SK-N-SH treated with all-trans-retinoic acid at 6 μM for 48 hours (cell line): ENCODE data around the gene IKZF5.

Experiments
- ATAC-seq: fragments of 200-7000 bp; cut with Tn5 transposase; 3 replicates; pipeline ENCODE4 v1.9.1; 2020; ENCODE audit warnings: mild to moderate bottlenecking, moderate library complexity
- ARNTL ChIP-seq: fragments of 450-650 bp; formaldehyde crosslinking; IDR thresholded peaks from 2 replicates; pipeline ENCODE4 v1.5.0; 2020; ENCODE audit warnings: low read depth, mild to moderate bottlenecking, moderate library complexity, borderline replicate concordance
- BACH2 ChIP-seq: fragments of 250-450 bp; sonication (Bioruptor Pico); IDR thresholded peaks from 2 replicates; pipeline ENCODE4 v1.9.0; 2021; ENCODE audit warnings: mild to moderate bottlenecking, borderline replicate concordance
- CSDC2 ChIP-seq: fragments of 250-450 bp; sonication (Bioruptor Pico); IDR thresholded peaks from 2 replicates; pipeline ENCODE4 v1.5.0; 2020; ENCODE audit warnings: mild to moderate bottlenecking, moderate library complexity
- ESRRG ChIP-seq: fragments of 250-450 bp; sonication (Bioruptor Pico); IDR thresholded peaks from 2 replicates; pipeline ENCODE4 v1.6.1; 2021; ENCODE audit warnings: mild to moderate bottlenecking
- GLIS3 ChIP-seq: fragments of 250-450 bp; sonication (Bioruptor Pico); IDR thresholded peaks from 2 replicates; pipeline ENCODE4 v1.5.0; 2020; ENCODE audit warnings: mild to moderate bottlenecking, moderate library complexity
- OSR1 ChIP-seq: fragments of 250-450 bp; sonication (Bioruptor Pico); IDR thresholded peaks from 2 replicates; pipeline ENCODE4 v1.8.0; 2022; ENCODE audit warnings: moderate library complexity, mild to moderate bottlenecking, inconsistent platforms
- PPARA ChIP-seq: fragments of 250-450 bp; sonication (Bioruptor Pico); IDR thresholded peaks from 2 replicates; pipeline ENCODE4 v1.5.0; 2020; ENCODE audit warnings: mild to moderate bottlenecking, borderline replicate concordance
- RARB ChIP-seq: fragments of 250-450 bp; sonication (Bioruptor Pico); IDR thresholded peaks from 2 replicates; pipeline ENCODE4 v1.8.0; 2021; ENCODE audit warnings: mild to moderate bottlenecking, moderate library complexity
- SNAI2 ChIP-seq: fragments of 250-450 bp; sonication (Bioruptor Pico); IDR thresholded peaks from 2 replicates; pipeline ENCODE4 v1.5.0; 2020; ENCODE audit warnings: mild to moderate bottlenecking, moderate library complexity
- TCF4 ChIP-seq: fragments of 250-450 bp; sonication (Bioruptor Pico); IDR thresholded peaks from 2 replicates; pipeline ENCODE4 v1.8.0; 2021; ENCODE audit warnings: mild to moderate bottlenecking, moderate library complexity, borderline replicate concordance
- TOX ChIP-seq: fragments of 250-450 bp; sonication (Bioruptor Pico); IDR thresholded peaks from 2 replicates; pipeline ENCODE4 v1.8.0; 2021; ENCODE audit warnings: mild to moderate bottlenecking, moderate library complexity, borderline replicate concordance
- ZC3H10 ChIP-seq: fragments of 250-450 bp; sonication (Bioruptor Pico); IDR thresholded peaks from 2 replicates; pipeline ENCODE4 v1.5.1; 2021; ENCODE audit warnings: mild to moderate bottlenecking, moderate library complexity
- ZFP3 ChIP-seq: fragments of 250-450 bp; sonication (Bioruptor Pico); IDR thresholded peaks from 2 replicates; pipeline ENCODE4 v1.5.0; 2020; ENCODE audit warnings: mild to moderate bottlenecking, moderate library complexity
- ZNF565 ChIP-seq: fragments of 450-650 bp; formaldehyde crosslinking; conservative IDR thresholded peaks from 2 replicates; pipeline ENCODE4 v1.5.0; 2020; ENCODE audit warnings: low read depth, mild to moderate bottlenecking, moderate library complexity
- ZNF70 ChIP-seq: fragments of 450-650 bp; formaldehyde crosslinking; IDR thresholded peaks from 2 replicates; pipeline ENCODE4 v1.5.0; 2020; ENCODE audit warnings: mild to moderate bottlenecking, moderate library complexity
- ZNF8 ChIP-seq: fragments of 450-650 bp; formaldehyde crosslinking; IDR thresholded peaks from 2 replicates; pipeline ENCODE4 v1.5.0; 2020; ENCODE audit warnings: mild to moderate bottlenecking, moderate library complexity
- TF ChIP-seq, protein P1 (sequence below): fragments of 250-450 bp; sonication (Bioruptor Pico); IDR thresholded peaks from 2 replicates; pipeline ENCODE4 v1.5.1; 2020; ENCODE audit warnings: low read depth, mild to moderate bottlenecking, moderate library complexity
- TF ChIP-seq, protein P2 (sequence below): fragments of 250-450 bp; sonication (Bioruptor Pico); IDR thresholded peaks from 2 replicates; pipeline ENCODE4 v1.5.1; 2021; ENCODE audit warnings: mild to moderate bottlenecking, moderate library complexity
- TF ChIP-seq, protein P3 (sequence below): fragments of 250-450 bp; sonication (Bioruptor Pico); IDR thresholded peaks from 2 replicates; pipeline ENCODE4 v1.8.0; 2020; ENCODE audit warnings: mild to moderate bottlenecking, moderate library complexity, borderline replicate concordance
- TF ChIP-seq, protein P4 (sequence below): fragments of 250-450 bp; sonication (Bioruptor Pico); IDR thresholded peaks from 2 replicates; pipeline ENCODE4 v1.8.0; 2021; ENCODE audit warnings: low read depth, mild to moderate bottlenecking, moderate library complexity, borderline replicate concordance
- TF ChIP-seq, protein P5 (sequence below): fragments of 250-450 bp; sonication (Bioruptor Pico); IDR thresholded peaks from 2 replicates; pipeline ENCODE4 v1.5.0; 2020; ENCODE audit warnings: mild to moderate bottlenecking, moderate library complexity

Gene IKZF5

GRCh38 chr10:123027861-123028260 lies 19.3 kb upstream of the IKZF5 start:
- TF ChIP-seq CSDC2 (CRISPR knock-in tag) (no peak), ESRRG (CRISPR knock-in tag) (no peak), TCF4 (CRISPR knock-in tag) (no peak), OSR1 (CRISPR knock-in tag) (no peak), ZFP3 (CRISPR knock-in tag) (no peak), ARNTL (CRISPR knock-in tag) (no peak), RARB (no peak), PPARA (CRISPR knock-in tag) (no peak), BACH2 (CRISPR knock-in tag) (no peak), ZNF565 (CRISPR knock-in tag) (no peak), SNAI2 (CRISPR knock-in tag) (no peak), TOX (CRISPR knock-in tag) (no peak)
- TF ChIP-seq, protein P1, sequence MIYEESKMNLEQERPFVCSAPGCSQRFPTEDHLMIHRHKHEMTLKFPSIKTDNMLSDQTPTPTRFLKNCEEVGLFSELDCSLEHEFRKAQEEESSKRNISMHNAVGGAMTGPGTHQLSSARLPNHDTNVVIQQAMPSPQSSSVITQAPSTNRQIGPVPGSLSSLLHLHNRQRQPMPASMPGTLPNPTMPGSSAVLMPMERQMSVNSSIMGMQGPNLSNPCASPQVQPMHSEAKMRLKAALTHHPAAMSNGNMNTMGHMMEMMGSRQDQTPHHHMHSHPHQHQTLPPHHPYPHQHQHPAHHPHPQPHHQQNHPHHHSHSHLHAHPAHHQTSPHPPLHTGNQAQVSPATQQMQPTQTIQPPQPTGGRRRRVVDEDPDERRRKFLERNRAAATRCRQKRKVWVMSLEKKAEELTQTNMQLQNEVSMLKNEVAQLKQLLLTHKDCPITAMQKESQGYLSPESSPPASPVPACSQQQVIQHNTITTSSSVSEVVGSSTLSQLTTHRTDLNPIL (CRISPR knock-in tag), result no peak
- TF ChIP-seq, protein P2, sequence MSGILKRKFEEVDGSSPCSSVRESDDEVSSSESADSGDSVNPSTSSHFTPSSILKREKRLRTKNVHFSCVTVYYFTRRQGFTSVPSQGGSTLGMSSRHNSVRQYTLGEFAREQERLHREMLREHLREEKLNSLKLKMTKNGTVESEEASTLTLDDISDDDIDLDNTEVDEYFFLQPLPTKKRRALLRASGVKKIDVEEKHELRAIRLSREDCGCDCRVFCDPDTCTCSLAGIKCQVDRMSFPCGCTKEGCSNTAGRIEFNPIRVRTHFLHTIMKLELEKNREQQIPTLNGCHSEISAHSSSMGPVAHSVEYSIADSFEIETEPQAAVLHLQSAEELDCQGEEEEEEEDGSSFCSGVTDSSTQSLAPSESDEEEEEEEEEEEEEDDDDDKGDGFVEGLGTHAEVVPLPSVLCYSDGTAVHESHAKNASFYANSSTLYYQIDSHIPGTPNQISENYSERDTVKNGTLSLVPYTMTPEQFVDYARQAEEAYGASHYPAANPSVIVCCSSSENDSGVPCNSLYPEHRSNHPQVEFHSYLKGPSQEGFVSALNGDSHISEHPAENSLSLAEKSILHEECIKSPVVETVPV (CRISPR knock-in tag), result no peak
- TF ChIP-seq, all 23 proteins: peak for 0
- ATAC-seq, result no peak

GRCh38 chr10:123026302-123026701 lies 17.7 kb upstream of the IKZF5 start:
- ATAC-seq, result no peak
- TF ChIP-seq, protein P1 (CRISPR knock-in tag), result no peak
- TF ChIP-seq TOX (CRISPR knock-in tag) (no peak), ARNTL (CRISPR knock-in tag) (no peak), OSR1 (CRISPR knock-in tag) (no peak), ZC3H10 (CRISPR knock-in tag) (no peak), TCF4 (CRISPR knock-in tag) (no peak), ZNF70 (no peak)
- TF ChIP-seq, all 23 proteins: peak for 0

- no peak for ATAC-seq
- TF ChIP-seq TOX (CRISPR knock-in tag), result no peak
- TF ChIP-seq, protein P3, sequence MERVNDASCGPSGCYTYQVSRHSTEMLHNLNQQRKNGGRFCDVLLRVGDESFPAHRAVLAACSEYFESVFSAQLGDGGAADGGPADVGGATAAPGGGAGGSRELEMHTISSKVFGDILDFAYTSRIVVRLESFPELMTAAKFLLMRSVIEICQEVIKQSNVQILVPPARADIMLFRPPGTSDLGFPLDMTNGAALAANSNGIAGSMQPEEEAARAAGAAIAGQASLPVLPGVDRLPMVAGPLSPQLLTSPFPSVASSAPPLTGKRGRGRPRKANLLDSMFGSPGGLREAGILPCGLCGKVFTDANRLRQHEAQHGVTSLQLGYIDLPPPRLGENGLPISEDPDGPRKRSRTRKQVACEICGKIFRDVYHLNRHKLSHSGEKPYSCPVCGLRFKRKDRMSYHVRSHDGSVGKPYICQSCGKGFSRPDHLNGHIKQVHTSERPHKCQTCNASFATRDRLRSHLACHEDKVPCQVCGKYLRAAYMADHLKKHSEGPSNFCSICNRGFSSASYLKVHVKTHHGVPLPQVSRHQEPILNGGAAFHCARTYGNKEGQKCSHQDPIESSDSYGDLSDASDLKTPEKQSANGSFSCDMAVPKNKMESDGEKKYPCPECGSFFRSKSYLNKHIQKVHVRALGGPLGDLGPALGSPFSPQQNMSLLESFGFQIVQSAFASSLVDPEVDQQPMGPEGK (CRISPR knock-in tag), result no peak
- TF ChIP-seq TCF4 (CRISPR knock-in tag), result no peak
These were observed 15.9 kb upstream of the IKZF5 start for GRCh38 chr10:123024540-123024939.

DNA sequence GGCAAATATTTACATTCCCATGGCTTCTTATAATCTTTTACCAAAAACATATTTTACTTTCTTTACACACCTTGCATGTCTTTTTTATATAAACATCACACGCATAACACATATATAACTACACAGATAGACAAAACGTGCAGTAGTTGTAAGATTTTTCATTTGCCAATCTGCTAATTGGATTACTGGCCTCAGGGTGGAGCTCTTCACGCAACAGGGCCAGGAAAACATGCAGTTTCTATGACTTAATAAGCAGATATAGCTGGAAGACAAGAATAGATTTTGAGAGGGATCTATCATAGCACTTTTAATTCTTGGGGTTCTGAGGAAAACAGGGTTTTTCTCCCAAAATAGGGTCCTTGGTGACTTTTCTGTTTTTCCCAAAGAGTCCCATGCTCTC lies 12.9 kb upstream of the IKZF5 start:
- TF ChIP-seq ZNF70 (no peak), ZNF8 (CRISPR knock-in tag) (no peak), GLIS3 (no peak), RARB (no peak), PPARA (CRISPR knock-in tag) (no peak), TCF4 (CRISPR knock-in tag) (no peak)
- TF ChIP-seq, protein P4, sequence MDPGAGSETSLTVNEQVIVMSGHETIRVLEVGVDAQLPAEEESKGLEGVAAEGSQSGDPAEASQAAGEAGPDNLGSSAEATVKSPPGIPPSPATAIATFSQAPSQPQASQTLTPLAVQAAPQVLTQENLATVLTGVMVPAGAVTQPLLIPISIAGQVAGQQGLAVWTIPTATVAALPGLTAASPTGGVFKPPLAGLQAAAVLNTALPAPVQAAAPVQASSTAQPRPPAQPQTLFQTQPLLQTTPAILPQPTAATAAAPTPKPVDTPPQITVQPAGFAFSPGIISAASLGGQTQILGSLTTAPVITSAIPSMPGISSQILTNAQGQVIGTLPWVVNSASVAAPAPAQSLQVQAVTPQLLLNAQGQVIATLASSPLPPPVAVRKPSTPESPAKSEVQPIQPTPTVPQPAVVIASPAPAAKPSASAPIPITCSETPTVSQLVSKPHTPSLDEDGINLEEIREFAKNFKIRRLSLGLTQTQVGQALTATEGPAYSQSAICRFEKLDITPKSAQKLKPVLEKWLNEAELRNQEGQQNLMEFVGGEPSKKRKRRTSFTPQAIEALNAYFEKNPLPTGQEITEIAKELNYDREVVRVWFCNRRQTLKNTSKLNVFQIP (CRISPR knock-in tag), result no peak
- TF ChIP-seq, protein P3 (CRISPR knock-in tag), result no peak
- TF ChIP-seq, protein P2 (CRISPR knock-in tag), result no peak
- TF ChIP-seq, protein P5, sequence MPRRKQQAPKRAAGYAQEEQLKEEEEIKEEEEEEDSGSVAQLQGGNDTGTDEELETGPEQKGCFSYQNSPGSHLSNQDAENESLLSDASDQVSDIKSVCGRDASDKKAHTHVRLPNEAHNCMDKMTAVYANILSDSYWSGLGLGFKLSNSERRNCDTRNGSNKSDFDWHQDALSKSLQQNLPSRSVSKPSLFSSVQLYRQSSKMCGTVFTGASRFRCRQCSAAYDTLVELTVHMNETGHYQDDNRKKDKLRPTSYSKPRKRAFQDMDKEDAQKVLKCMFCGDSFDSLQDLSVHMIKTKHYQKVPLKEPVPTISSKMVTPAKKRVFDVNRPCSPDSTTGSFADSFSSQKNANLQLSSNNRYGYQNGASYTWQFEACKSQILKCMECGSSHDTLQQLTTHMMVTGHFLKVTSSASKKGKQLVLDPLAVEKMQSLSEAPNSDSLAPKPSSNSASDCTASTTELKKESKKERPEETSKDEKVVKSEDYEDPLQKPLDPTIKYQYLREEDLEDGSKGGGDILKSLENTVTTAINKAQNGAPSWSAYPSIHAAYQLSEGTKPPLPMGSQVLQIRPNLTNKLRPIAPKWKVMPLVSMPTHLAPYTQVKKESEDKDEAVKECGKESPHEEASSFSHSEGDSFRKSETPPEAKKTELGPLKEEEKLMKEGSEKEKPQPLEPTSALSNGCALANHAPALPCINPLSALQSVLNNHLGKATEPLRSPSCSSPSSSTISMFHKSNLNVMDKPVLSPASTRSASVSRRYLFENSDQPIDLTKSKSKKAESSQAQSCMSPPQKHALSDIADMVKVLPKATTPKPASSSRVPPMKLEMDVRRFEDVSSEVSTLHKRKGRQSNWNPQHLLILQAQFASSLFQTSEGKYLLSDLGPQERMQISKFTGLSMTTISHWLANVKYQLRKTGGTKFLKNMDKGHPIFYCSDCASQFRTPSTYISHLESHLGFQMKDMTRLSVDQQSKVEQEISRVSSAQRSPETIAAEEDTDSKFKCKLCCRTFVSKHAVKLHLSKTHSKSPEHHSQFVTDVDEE (CRISPR knock-in tag), result no peak
- ATAC-seq, result no peak
